ENCODE measurements around the gene PKNOX2.

The PKNOX2 gene

GRCh38 chr11:125345421-125346178 lies 181.0 kb downstream of the PKNOX2 start:
- Mint-ChIP-seq H3K9me3 (no peaks in the 10 kb centered on the region), H3K36me3 (ENCODE audit: insufficient read depth) (peaks cover 1% of the 10 kb centered on the region), H3K27me3 (peaks cover 56% of the 10 kb centered on the region), H3K4me3 (no peak overlapping the region), H3K27ac (ENCODE audit: low read depth) (no peak overlapping the region), H3K4me1 (peaks cover 4% of the 10 kb centered on the region)
- no peak for DNase-seq (ENCODE audit: low spot score in 2 of 2)
- ATAC-seq (replicated peaks; ENCODE audit: extremely low read depth, poor library complexity, severe bottlenecking) = no peak

GRCh38 chr11:125346179-125346530 lies 181.6 kb downstream of the PKNOX2 start:
- Mint-ChIP-seq H3K27me3 (peaks cover 54% of the 10 kb centered on the region), H3K4me3 (no peak overlapping the region), H3K36me3 (ENCODE audit: insufficient read depth) (peaks cover 1% of the 10 kb centered on the region), H3K4me1 (peaks cover 4% of the 10 kb centered on the region), H3K27ac (ENCODE audit: low read depth) (no peak overlapping the region), H3K9me3 (no peaks in the 10 kb centered on the region)
- no peak for ATAC-seq (replicated peaks; ENCODE audit: extremely low read depth, poor library complexity, severe bottlenecking)
- no peak for DNase-seq (ENCODE audit: low spot score in 2 of 2)

DNA sequence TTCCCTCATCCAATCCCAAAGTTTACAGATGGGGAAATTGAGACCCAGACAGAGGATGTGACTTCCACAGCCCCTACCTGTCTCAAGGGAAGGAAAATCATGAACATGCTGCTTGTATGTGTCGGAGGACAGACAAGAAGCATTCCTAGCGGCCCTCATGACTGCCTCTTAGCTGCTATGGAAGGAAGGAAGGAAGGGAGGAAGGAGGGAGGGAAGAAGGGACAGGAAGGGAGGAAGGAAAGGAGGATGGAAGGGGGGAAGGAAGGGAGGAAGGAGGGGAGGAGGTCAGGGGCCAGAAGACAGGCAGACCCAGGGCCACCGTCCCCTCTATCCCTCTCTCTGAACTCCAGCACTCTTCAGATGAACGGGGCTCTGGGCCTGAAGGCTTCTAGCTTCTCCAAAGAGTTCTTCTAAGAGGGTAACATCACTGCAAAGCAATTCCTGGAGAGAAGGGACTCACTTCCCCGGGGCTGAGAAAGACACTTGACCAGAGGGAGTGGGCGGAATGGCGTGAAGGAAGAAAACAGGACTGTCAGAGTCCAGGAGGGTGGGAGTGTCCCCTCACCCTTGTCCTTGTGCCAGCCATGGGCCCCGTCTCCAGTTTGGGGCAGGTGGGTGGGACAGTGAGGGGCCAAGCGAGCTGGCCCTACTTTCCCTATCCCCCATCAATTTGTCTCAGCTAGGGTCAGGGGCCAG lies 182.2 kb downstream of the PKNOX2 start:
- peaks cover 52% of the 10 kb centered on the region for H3K27me3 Mint-ChIP-seq
- no peak overlapping the region for H3K27ac Mint-ChIP-seq (ENCODE audit: low read depth)
- no peak for DNase-seq (ENCODE audit: low spot score in 2 of 2)
- H3K36me3 Mint-ChIP-seq (ENCODE audit: insufficient read depth) = peaks cover 1% of the 10 kb centered on the region
- H3K9me3 Mint-ChIP-seq = no peaks in the 10 kb centered on the region
- peaks cover 4% of the 10 kb centered on the region for H3K4me1 Mint-ChIP-seq
- H3K4me3 Mint-ChIP-seq = no peak overlapping the region
- no peak for ATAC-seq (replicated peaks; ENCODE audit: extremely low read depth, poor library complexity, severe bottlenecking)

GRCh38 chr11:125347261-125347585 lies 182.7 kb downstream of the PKNOX2 start:
- Mint-ChIP-seq H3K4me3 (no peak overlapping the region), H3K27ac (ENCODE audit: low read depth) (no peak overlapping the region), H3K4me1 (peaks cover 4% of the 10 kb centered on the region), H3K36me3 (ENCODE audit: insufficient read depth) (peaks cover 1% of the 10 kb centered on the region), H3K9me3 (no peaks in the 10 kb centered on the region), H3K27me3 (peaks cover 56% of the 10 kb centered on the region)
- DNase-seq (ENCODE audit: low spot score in 2 of 2) (no peak), ATAC-seq (replicated peaks; ENCODE audit: extremely low read depth, poor library complexity, severe bottlenecking) (no peak)

DNA sequence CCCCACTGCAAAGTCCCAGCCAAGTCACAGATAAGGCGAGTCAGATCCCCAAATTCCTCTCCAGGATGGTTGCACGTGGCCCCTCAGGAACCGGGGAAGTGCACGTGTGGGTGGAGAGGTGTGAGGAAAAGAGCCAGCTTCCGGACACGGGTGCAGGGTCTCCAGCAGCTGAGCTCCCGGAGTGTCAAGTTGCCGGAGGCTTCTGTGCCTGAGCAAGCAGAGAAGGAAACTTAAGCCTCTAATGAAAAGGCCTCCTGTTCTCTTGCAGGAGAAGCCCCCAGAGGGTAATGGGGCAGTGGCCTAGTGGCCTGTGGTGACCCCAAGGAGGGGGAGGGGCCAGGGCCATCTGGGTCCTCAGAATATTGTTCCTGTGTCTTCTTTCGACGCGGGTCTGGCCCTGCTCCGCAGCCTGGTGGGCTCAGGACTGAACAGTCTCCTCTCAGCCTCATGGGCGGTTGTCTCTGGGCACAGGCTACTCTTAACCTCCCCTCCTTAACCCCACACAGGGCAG lies 183.6 kb downstream of the PKNOX2 start:
- Mint-ChIP-seq H3K27ac (ENCODE audit: low read depth) (no peak overlapping the region), H3K4me1 (peaks cover 4% of the 10 kb centered on the region), H3K27me3 (peaks cover 54% of the 10 kb centered on the region), H3K4me3 (no peak overlapping the region), H3K36me3 (ENCODE audit: insufficient read depth) (peaks cover 1% of the 10 kb centered on the region), H3K9me3 (no peaks in the 10 kb centered on the region)
- no peak for ATAC-seq (replicated peaks; ENCODE audit: extremely low read depth, poor library complexity, severe bottlenecking)
- DNase-seq (ENCODE audit: low spot score in 2 of 2) = no peak

GRCh38 chr11:125348674-125349309 lies 184.2 kb downstream of the PKNOX2 start:
- Mint-ChIP-seq H3K27ac (ENCODE audit: low read depth) (no peak overlapping the region), H3K36me3 (ENCODE audit: insufficient read depth) (peaks cover 1% of the 10 kb centered on the region), H3K4me3 (no peak overlapping the region), H3K9me3 (no peaks in the 10 kb centered on the region), H3K4me1 (peaks cover 4% of the 10 kb centered on the region), H3K27me3 (peaks cover 48% of the 10 kb centered on the region)
- DNase-seq (ENCODE audit: low spot score in 2 of 2) (no peak), ATAC-seq (replicated peaks; ENCODE audit: extremely low read depth, poor library complexity, severe bottlenecking) (no peak)

DNA sequence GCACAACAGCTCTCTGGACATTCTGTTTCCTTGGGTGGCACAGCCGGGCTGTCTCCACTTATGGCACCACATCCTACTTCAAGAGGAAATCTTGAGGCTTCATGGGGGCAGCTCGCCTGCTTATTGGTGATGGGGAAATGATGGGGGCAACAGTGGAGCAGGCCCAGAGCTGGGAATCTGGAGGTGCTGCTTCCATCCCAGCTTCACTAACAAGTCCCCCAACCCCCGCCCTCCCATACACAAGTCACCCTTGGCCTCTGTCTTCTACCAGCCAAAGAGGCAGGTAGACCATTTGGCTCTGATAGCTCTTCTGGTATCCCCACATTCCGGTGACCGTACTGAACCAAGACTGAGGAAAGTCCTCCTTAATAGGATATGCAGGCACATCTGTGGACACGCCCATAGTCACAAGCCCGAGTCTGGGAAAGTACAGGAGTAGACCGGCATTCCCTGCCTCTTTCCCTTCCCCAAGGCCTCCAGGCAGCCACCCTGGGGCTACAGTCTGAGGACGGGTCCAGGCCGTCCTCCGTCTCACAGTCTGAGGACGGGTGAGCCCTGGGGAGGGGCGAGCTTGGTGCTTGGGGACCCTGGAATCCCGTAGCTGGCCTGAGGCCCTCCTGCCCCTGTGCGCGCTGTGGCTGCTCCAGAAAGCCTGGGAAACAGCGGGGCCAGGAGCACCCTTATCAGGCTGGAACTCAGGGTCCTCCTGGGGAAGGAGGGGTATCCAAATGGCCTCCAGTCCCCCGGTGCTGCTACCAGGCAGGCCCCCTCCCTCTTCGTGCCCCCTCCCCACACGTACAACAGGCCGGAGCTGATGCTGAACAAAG lies 185.9 kb downstream of the PKNOX2 start:
- no peaks in the 10 kb centered on the region for H3K9me3 Mint-ChIP-seq
- peaks cover 7% of the 10 kb centered on the region for H3K4me1 Mint-ChIP-seq
- DNase-seq (ENCODE audit: low spot score in 2 of 2) = no peak
- H3K4me3 Mint-ChIP-seq = no peak overlapping the region
- H3K27ac Mint-ChIP-seq (ENCODE audit: low read depth) = no peak overlapping the region
- peaks cover 32% of the 10 kb centered on the region for H3K27me3 Mint-ChIP-seq
- peaks cover 1% of the 10 kb centered on the region for H3K36me3 Mint-ChIP-seq (ENCODE audit: insufficient read depth)
- ATAC-seq (replicated peaks; ENCODE audit: extremely low read depth, poor library complexity, severe bottlenecking) = no peak

- DNase-seq (ENCODE audit: low spot score in 2 of 2) = no peak
- no peaks in the 10 kb centered on the region for H3K9me3 Mint-ChIP-seq
- H3K4me3 Mint-ChIP-seq = no peak overlapping the region
- H3K36me3 Mint-ChIP-seq (ENCODE audit: insufficient read depth) = peaks cover 4% of the 10 kb centered on the region
- ATAC-seq (replicated peaks; ENCODE audit: extremely low read depth, poor library complexity, severe bottlenecking) = no peak
- H3K4me1 Mint-ChIP-seq = peaks cover 8% of the 10 kb centered on the region
- no peak overlapping the region for H3K27ac Mint-ChIP-seq (ENCODE audit: low read depth)
- peaks cover 24% of the 10 kb centered on the region for H3K27me3 Mint-ChIP-seq
Measured at GRCh38 chr11:125351033-125351867, 186.7 kb downstream of the PKNOX2 start.

DNA sequence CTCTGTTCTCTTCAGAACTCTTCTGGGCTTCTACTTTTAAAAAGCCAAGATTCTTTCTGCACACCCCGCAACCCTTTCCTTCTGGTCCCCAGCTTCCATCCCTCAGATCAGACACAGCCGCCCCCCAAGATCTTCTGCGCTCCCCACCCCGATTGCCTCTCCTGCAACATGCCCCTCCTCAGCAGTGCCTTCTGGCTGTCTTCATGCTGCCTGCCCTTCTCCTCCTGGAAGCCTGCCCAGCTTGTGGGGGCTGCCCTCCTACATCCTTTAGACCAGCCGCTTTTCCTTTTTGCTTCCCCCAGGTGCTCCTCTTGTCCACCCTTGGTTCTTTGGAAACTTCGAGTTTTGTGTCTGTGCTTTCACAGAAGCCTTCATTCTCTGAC lies 187.3 kb downstream of the PKNOX2 start:
- H3K9me3 Mint-ChIP-seq = no peaks in the 10 kb centered on the region
- H3K36me3 Mint-ChIP-seq (ENCODE audit: insufficient read depth) = peaks cover 4% of the 10 kb centered on the region
- no peak overlapping the region for H3K4me3 Mint-ChIP-seq
- no peak for DNase-seq (ENCODE audit: low spot score in 2 of 2)
- H3K27me3 Mint-ChIP-seq = peaks cover 23% of the 10 kb centered on the region
- no peak for ATAC-seq (replicated peaks; ENCODE audit: extremely low read depth, poor library complexity, severe bottlenecking)
- H3K4me1 Mint-ChIP-seq = peaks cover 8% of the 10 kb centered on the region
- no peak overlapping the region for H3K27ac Mint-ChIP-seq (ENCODE audit: low read depth)

GRCh38 chr11:125356797-125357196 lies 192.2 kb downstream of the PKNOX2 start:
- ATAC-seq (replicated peaks; ENCODE audit: extremely low read depth, poor library complexity, severe bottlenecking) (no peak), DNase-seq (ENCODE audit: low spot score in 2 of 2) (no peak)
- no peak overlapping the region for H3K4me3 Mint-ChIP-seq
- H3K27me3 Mint-ChIP-seq = peaks cover 10% of the 10 kb centered on the region
- H3K36me3 Mint-ChIP-seq (ENCODE audit: insufficient read depth) = peaks cover 2% of the 10 kb centered on the region
- no peaks in the 10 kb centered on the region for H3K9me3 Mint-ChIP-seq
- no peak overlapping the region for H3K27ac Mint-ChIP-seq (ENCODE audit: low read depth)
- H3K4me1 Mint-ChIP-seq = peaks cover 8% of the 10 kb centered on the region

DNA sequence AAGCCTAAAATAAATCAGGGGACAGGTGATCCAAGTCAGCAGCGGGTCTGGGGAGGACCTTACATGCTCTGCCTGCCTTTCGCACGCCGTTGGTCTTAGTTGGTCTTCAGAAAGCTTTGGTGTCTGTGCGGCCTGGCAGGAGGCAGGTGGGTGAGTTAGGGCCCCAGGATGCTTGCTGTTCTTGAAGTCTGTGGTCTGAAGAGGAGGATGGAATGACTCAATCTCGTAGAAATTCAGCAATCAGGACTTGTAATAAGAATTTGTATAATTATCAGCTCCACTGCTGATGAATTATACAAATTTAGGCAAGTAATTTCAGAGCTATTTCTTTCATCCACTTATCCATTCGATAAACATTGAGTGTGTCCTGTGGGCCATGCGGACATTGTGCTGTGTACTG lies 193.0 kb downstream of the PKNOX2 start:
- Mint-ChIP-seq H3K4me1 (peaks cover 8% of the 10 kb centered on the region), H3K36me3 (ENCODE audit: insufficient read depth) (peaks cover 2% of the 10 kb centered on the region), H3K27me3 (peaks cover 2% of the 10 kb centered on the region), H3K27ac (ENCODE audit: low read depth) (no peak overlapping the region), H3K9me3 (no peaks in the 10 kb centered on the region), H3K4me3 (no peak overlapping the region)
- DNase-seq (ENCODE audit: low spot score in 2 of 2) (no peak), ATAC-seq (replicated peaks; ENCODE audit: extremely low read depth, poor library complexity, severe bottlenecking) (no peak)
